NCI-H146 (cell line): ENCODE measurements around the gene LRP1.

Source experiments
- DNase-seq: peaks from one replicate; lab custom pipeline; 2025; lab: John Stamatoyannopoulos, UW

Gene LRP1

GRCh38 chr12:57211791-57212700, 83.8 kb downstream of the LRP1 start:
- no peak for DNase-seq

DNA sequence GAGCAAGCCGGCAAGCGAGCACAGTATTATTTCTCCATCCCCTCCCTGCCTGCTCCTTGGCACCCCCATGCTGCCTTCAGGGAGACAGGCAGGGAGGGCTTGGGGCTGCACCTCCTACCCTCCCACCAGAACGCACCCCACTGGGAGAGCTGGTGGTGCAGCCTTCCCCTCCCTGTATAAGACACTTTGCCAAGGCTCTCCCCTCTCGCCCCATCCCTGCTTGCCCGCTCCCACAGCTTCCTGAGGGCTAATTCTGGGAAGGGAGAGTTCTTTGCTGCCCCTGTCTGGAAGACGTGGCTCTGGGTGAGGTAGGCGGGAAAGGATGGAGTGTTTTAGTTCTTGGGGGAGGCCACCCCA, 84.4 kb downstream of the LRP1 start:
- no peak for DNase-seq

- peak; percentile 77 for DNase-seq
Observed at GRCh38 chr12:57213058-57213715, 84.9 kb downstream of the LRP1 start.

GRCh38 chr12:57213763-57214397, 85.6 kb downstream of the LRP1 start:
- DNase-seq, result no peak

DNA sequence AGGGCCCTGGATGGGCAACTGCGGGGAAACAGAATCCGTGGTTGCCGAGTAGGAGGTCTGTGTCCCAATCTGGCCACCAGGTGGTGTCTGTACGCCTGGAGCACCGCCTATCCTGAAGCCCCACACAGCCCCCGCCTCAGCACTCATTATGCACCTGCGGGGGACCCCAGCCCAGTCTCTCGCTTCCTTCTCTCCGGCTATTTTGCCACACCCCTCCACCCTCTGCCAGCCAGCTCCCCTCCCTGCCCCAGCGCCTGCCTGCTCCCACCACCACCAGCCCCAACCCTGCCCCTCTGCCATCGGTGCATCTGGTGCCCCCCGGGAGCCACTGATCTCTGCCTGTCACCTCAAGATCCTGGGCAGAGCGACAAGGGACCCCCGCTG, 86.1 kb downstream of the LRP1 start:
- peak; percentile 73 for DNase-seq

GRCh38 chr12:57215065-57215464, 86.8 kb downstream of the LRP1 start:
- DNase-seq, result no peak

DNA sequence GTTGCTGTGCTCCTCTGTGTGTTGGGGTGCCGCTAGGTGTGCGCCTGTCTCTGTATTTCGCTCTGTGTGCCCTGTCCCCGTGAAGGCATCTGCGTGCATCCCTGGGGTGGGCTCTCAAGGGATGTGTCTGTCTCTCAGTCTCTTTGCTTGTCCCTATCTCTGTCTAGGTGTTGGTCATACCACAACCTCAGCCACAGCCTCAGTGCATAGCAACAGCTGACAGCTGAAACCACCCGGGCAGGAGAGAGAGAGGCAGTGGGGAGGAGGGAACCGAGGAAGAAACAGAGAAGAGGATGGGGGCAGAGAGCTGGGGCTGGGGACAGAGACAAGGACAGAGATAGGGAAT, 87.4 kb downstream of the LRP1 start:
- DNase-seq, result peak; percentile 18

GRCh38 chr12:57216014-57216911, 88.0 kb downstream of the LRP1 start, which contains the start of gene NXPH4:
NXPH4 (plus strand) TSS chr12:57216794; CDS start chr12:57216970, 176 bp downstream.
- DNase-seq, result peak; percentile 63

- DNase-seq, result peak; percentile 33
Observed at GRCh38 chr12:57216921-57217879, 88.9 kb downstream of the LRP1 start.

GRCh38 chr12:57218030-57218853, 90.0 kb downstream of the LRP1 start:
- no peak for DNase-seq

GRCh38 chr12:57219205-57219992, 91.1 kb downstream of the LRP1 start:
- DNase-seq, result no peak

GRCh38 chr12:57219993-57220754, 91.9 kb downstream of the LRP1 start:
- DNase-seq, result no peak

- DNase-seq, result no peak
Observed at GRCh38 chr12:57220770-57221168, 92.5 kb downstream of the LRP1 start.

DNA sequence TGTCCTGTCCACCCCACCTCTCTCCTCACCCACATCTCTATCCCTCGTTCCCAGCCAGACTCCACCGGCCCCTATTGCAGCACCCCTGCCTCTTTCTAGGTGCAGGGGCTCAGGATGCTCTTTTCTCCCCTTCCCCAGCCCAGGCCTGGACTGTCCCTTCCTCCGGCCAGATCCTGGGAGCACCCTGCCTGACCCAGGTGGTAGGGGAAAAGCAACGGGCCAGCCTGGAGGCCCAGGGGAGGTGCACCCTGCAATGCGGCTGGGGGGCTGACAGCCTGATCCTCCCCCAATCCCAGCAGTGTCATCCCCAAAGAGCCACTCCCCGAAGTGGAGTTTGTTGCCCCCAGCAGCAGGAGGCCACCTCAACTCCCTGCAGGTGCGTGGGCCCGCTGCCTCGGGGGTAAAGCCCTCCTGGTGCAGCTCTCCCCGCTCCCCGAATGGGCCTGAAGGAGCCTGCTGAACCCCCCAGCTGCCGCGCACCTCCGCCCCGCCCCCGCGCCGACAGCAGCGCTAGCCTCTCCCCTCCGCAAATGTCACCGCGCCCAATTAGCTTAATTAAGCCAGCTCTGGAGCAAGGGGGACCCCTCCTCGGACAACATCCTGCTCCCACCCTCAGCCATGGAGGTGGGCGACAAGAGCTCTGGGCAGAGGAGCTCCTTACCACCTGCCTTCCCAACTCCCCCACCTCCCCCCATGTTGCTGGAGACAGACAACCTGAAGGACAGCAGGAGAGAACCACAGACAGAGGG, 93.1 kb downstream of the LRP1 start:
- DNase-seq, result no peak

- no peak for DNase-seq
Observed at GRCh38 chr12:57222286-57223190, 94.3 kb downstream of the LRP1 start.
